Lower leg skin (tissue), 3 donors: ENCODE data around the gene CHEK1.

Source experiments
- CTCF ChIP-seq, 3 donors: fragments of 450-650 bp; IDR thresholded peaks; one replicate each; pipeline ENCODE4 v1.5.1; 2016; ENCODE audit warnings: antibody characterized with exemption in 3 of 3, mild to moderate bottlenecking in 3 of 3, moderate library complexity in 2 of 3
- POLR2A ChIP-seq, 2 donors: fragments of 450-650 bp; IDR thresholded peaks; one replicate each; pipeline ENCODE4 v1.6.1; 2016 to 2017; ENCODE audit warnings: antibody characterized with exemption in 2 of 2, mild to moderate bottlenecking in 1 of 2, moderate library complexity in 1 of 2

DNA sequence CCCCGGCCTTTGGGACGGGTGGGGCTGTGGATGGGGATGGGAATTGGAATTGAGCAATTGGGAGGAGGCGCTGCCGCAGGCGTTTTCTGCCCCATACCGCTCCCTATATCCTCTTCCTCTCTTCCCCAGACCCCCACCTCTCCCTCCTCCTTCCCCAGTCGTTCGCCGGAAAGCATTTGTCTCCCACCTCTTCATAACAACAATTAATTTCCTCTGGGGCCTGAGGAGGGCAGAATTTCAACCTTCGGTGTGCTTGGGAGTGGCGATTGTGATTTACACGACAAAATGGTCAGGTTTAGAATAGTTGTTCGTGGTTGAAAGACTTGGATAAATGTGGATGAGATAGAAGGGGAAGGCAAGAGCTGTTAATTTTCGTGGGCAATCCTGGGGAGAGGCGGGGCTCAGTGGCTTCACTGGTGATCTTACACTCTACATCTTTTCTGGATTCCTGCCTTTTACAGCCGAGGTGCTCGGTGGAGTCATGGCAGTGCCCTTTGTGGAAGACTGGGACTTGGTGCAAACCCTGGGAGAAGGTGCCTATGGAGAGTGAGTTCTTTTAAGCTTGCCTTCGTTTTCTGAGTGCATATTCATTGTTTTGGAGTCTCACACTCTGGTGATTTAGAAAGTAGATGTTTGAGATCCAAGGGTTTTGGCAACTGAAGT, 1.5 kb downstream of the CHEK1 start:
- no peak for TF ChIP-seq CTCF (IDR thresholded peaks at IDR 0.05)
- TF ChIP-seq POLR2A (IDR thresholded peaks at IDR 0.05) = no peak
